ENCODE measurements around the gene C16orf90.
A peak's percentile ranks its signal among the peaks of the same experiment; 100 is the strongest.

Gene C16orf90

GRCh38 chr16:3495176-3495575 lies at the start of gene C16orf90:
Gene C16orf90, minus strand, starts transcription at chr16:3495489. Its CDS starts 68 bp downstream, at chr16:3495421.
- H3K9me3 ChIP-seq (ENCODE audit: control insufficient read depth, insufficient read depth, low read length): no peaks in the 10 kb centered on the region
- H3K4me1 ChIP-seq (ENCODE audit: control insufficient read depth, insufficient read depth, low read length): no peaks in the 10 kb centered on the region
- no peak within 1 kb of the TSS for H3K4me3 ChIP-seq (ENCODE audit: low read depth, low read length)
- no peaks in the 10 kb centered on the region for H3K27me3 ChIP-seq (ENCODE audit: control insufficient read depth, insufficient read depth, low read length)
- no peak within 1 kb of the TSS for H3K27ac ChIP-seq (ENCODE audit: low read depth, low read length)
- H3K9ac ChIP-seq (ENCODE audit: low read depth, low read length): no peak within 1 kb of the TSS
- H3K36me3 ChIP-seq (ENCODE audit: control insufficient read depth, insufficient read depth, low read length): no peaks in the 10 kb centered on the region

- Histone ChIP-seq H3K27me3 (ENCODE audit: control insufficient read depth, insufficient read depth, low read length) (no peaks in the 10 kb centered on the region), H3K4me3 (ENCODE audit: low read depth, low read length) (no peak overlapping the region), H3K9me3 (ENCODE audit: control insufficient read depth, insufficient read depth, low read length) (no peaks in the 10 kb centered on the region), H3K4me1 (ENCODE audit: control insufficient read depth, insufficient read depth, low read length) (peaks cover 12% of the 10 kb centered on the region; the same call in 1 of the 2 replicates), H3K36me3 (ENCODE audit: control insufficient read depth, insufficient read depth, low read length) (0 out of 2 replicates have a peak, but pooled peaks cover 8% of the 10 kb centered on the region), H3K27ac (ENCODE audit: low read depth, low read length) (peak overlapping the region; percentile 3), H3K9ac (ENCODE audit: low read depth, low read length) (no peak overlapping the region)
These were observed 47.5 kb upstream of the C16orf90 start for GRCh38 chr16:3542601-3543373.

GRCh38 chr16:3541527-3542155 lies 46.4 kb upstream of the C16orf90 start:
- H3K36me3 ChIP-seq (ENCODE audit: control insufficient read depth, insufficient read depth, low read length): peaks cover 13% of the 10 kb centered on the region; the same call in 1 of the 2 replicates
- no peaks in the 10 kb centered on the region for H3K27me3 ChIP-seq (ENCODE audit: control insufficient read depth, insufficient read depth, low read length)
- no peak overlapping the region for H3K4me3 ChIP-seq (ENCODE audit: low read depth, low read length)
- H3K9ac ChIP-seq (ENCODE audit: low read depth, low read length): no peak overlapping the region
- H3K4me1 ChIP-seq (ENCODE audit: control insufficient read depth, insufficient read depth, low read length): peaks cover 12% of the 10 kb centered on the region; the same call in 1 of the 2 replicates
- H3K9me3 ChIP-seq (ENCODE audit: control insufficient read depth, insufficient read depth, low read length): no peaks in the 10 kb centered on the region
- H3K27ac ChIP-seq (ENCODE audit: low read depth, low read length): no peak overlapping the region

- H3K9me3 ChIP-seq (ENCODE audit: control insufficient read depth, insufficient read depth, low read length): no peaks in the 10 kb centered on the region
- H3K36me3 ChIP-seq (ENCODE audit: control insufficient read depth, insufficient read depth, low read length): peaks cover 29% of the 10 kb centered on the region
- H3K4me3 ChIP-seq (ENCODE audit: low read depth, low read length): no peak overlapping the region
- H3K9ac ChIP-seq (ENCODE audit: low read depth, low read length): no peak overlapping the region
- peaks cover 12% of the 10 kb centered on the region; the same call in 1 of the 2 replicates for H3K4me1 ChIP-seq (ENCODE audit: control insufficient read depth, insufficient read depth, low read length)
- H3K27me3 ChIP-seq (ENCODE audit: control insufficient read depth, insufficient read depth, low read length): no peaks in the 10 kb centered on the region
- no peak overlapping the region for H3K27ac ChIP-seq (ENCODE audit: low read depth, low read length)
These were observed 42.9 kb upstream of the C16orf90 start for GRCh38 chr16:3538222-3538621.

GRCh38 chr16:3536851-3537250 lies 41.6 kb upstream of the C16orf90 start:
- no peaks in the 10 kb centered on the region for H3K27me3 ChIP-seq (ENCODE audit: control insufficient read depth, insufficient read depth, low read length)
- peak overlapping the region; percentile 5 for H3K27ac ChIP-seq (ENCODE audit: low read depth, low read length)
- peaks cover 6% of the 10 kb centered on the region; the same call in 1 of the 2 replicates for H3K4me1 ChIP-seq (ENCODE audit: control insufficient read depth, insufficient read depth, low read length)
- peaks cover 39% of the 10 kb centered on the region for H3K36me3 ChIP-seq (ENCODE audit: control insufficient read depth, insufficient read depth, low read length)
- no peak overlapping the region for H3K4me3 ChIP-seq (ENCODE audit: low read depth, low read length)
- no peaks in the 10 kb centered on the region; the same call in 1 of the 2 replicates for H3K9me3 ChIP-seq (ENCODE audit: control insufficient read depth, insufficient read depth, low read length)
- no peak overlapping the region for H3K9ac ChIP-seq (ENCODE audit: low read depth, low read length)

- Histone ChIP-seq H3K9ac (ENCODE audit: low read depth, low read length) (no peak overlapping the region), H3K36me3 (ENCODE audit: control insufficient read depth, insufficient read depth, low read length) (peaks cover 41% of the 10 kb centered on the region), H3K4me3 (ENCODE audit: low read depth, low read length) (no peak overlapping the region), H3K9me3 (ENCODE audit: control insufficient read depth, insufficient read depth, low read length) (no peaks in the 10 kb centered on the region; the same call in 1 of the 2 replicates), H3K27ac (ENCODE audit: low read depth, low read length) (no peak overlapping the region), H3K4me1 (ENCODE audit: control insufficient read depth, insufficient read depth, low read length) (peaks cover 1% of the 10 kb centered on the region; the same call in 1 of the 2 replicates), H3K27me3 (ENCODE audit: control insufficient read depth, insufficient read depth, low read length) (no peaks in the 10 kb centered on the region)
These were observed 41.0 kb upstream of the C16orf90 start for GRCh38 chr16:3536271-3536731.

- no peaks in the 10 kb centered on the region for H3K27me3 ChIP-seq (ENCODE audit: control insufficient read depth, insufficient read depth, low read length)
- H3K4me3 ChIP-seq (ENCODE audit: low read depth, low read length): no peak overlapping the region
- H3K4me1 ChIP-seq (ENCODE audit: control insufficient read depth, insufficient read depth, low read length): no peaks in the 10 kb centered on the region
- no peak overlapping the region for H3K9ac ChIP-seq (ENCODE audit: low read depth, low read length)
- H3K27ac ChIP-seq (ENCODE audit: low read depth, low read length): no peak overlapping the region
- H3K9me3 ChIP-seq (ENCODE audit: control insufficient read depth, insufficient read depth, low read length): no peaks in the 10 kb centered on the region; the same call in 1 of the 2 replicates
- H3K36me3 ChIP-seq (ENCODE audit: control insufficient read depth, insufficient read depth, low read length): peaks cover 49% of the 10 kb centered on the region
These were observed 38.8 kb upstream of the C16orf90 start for GRCh38 chr16:3534126-3534525.

- H3K27ac ChIP-seq (ENCODE audit: low read depth, low read length): no peak overlapping the region
- no peak overlapping the region for H3K9ac ChIP-seq (ENCODE audit: low read depth, low read length)
- H3K4me3 ChIP-seq (ENCODE audit: low read depth, low read length): no peak overlapping the region
- no peaks in the 10 kb centered on the region; the same call in 1 of the 2 replicates for H3K9me3 ChIP-seq (ENCODE audit: control insufficient read depth, insufficient read depth, low read length)
- peaks cover 57% of the 10 kb centered on the region for H3K36me3 ChIP-seq (ENCODE audit: control insufficient read depth, insufficient read depth, low read length)
- H3K27me3 ChIP-seq (ENCODE audit: control insufficient read depth, insufficient read depth, low read length): no peaks in the 10 kb centered on the region
- no peaks in the 10 kb centered on the region for H3K4me1 ChIP-seq (ENCODE audit: control insufficient read depth, insufficient read depth, low read length)
These were observed 37.5 kb upstream of the C16orf90 start for GRCh38 chr16:3532741-3533140.

- H3K27me3 ChIP-seq (ENCODE audit: control insufficient read depth, insufficient read depth, low read length): no peaks in the 10 kb centered on the region
- H3K27ac ChIP-seq (ENCODE audit: low read depth, low read length): no peak overlapping the region
- H3K4me3 ChIP-seq (ENCODE audit: low read depth, low read length): no peak overlapping the region
- H3K4me1 ChIP-seq (ENCODE audit: control insufficient read depth, insufficient read depth, low read length): no peaks in the 10 kb centered on the region
- H3K9ac ChIP-seq (ENCODE audit: low read depth, low read length): no peak overlapping the region
- H3K36me3 ChIP-seq (ENCODE audit: control insufficient read depth, insufficient read depth, low read length): peaks cover 48% of the 10 kb centered on the region
- H3K9me3 ChIP-seq (ENCODE audit: control insufficient read depth, insufficient read depth, low read length): no peaks in the 10 kb centered on the region; the same call in 1 of the 2 replicates
These were observed 35.2 kb upstream of the C16orf90 start for GRCh38 chr16:3530371-3530914.

- H3K9me3 ChIP-seq (ENCODE audit: control insufficient read depth, insufficient read depth, low read length): no peaks in the 10 kb centered on the region; the same call in 1 of the 2 replicates
- H3K27me3 ChIP-seq (ENCODE audit: control insufficient read depth, insufficient read depth, low read length): no peaks in the 10 kb centered on the region
- H3K4me1 ChIP-seq (ENCODE audit: control insufficient read depth, insufficient read depth, low read length): no peaks in the 10 kb centered on the region
- no peak overlapping the region for H3K9ac ChIP-seq (ENCODE audit: low read depth, low read length)
- no peak overlapping the region for H3K4me3 ChIP-seq (ENCODE audit: low read depth, low read length)
- H3K36me3 ChIP-seq (ENCODE audit: control insufficient read depth, insufficient read depth, low read length): peaks cover 53% of the 10 kb centered on the region
- H3K27ac ChIP-seq (ENCODE audit: low read depth, low read length): no peak overlapping the region
These were observed 33.9 kb upstream of the C16orf90 start for GRCh38 chr16:3529175-3529574.
